Measurements from ENCODE around the gene PILRB.
A peak's percentile ranks its signal among the peaks of the same experiment; 100 is the strongest.
"Not testable (repeated sequence)": the region's sequence is repeated elsewhere in the genome, so short reads cannot be mapped to it uniquely, and the experiment has no call there.

PILRB gene

DNA sequence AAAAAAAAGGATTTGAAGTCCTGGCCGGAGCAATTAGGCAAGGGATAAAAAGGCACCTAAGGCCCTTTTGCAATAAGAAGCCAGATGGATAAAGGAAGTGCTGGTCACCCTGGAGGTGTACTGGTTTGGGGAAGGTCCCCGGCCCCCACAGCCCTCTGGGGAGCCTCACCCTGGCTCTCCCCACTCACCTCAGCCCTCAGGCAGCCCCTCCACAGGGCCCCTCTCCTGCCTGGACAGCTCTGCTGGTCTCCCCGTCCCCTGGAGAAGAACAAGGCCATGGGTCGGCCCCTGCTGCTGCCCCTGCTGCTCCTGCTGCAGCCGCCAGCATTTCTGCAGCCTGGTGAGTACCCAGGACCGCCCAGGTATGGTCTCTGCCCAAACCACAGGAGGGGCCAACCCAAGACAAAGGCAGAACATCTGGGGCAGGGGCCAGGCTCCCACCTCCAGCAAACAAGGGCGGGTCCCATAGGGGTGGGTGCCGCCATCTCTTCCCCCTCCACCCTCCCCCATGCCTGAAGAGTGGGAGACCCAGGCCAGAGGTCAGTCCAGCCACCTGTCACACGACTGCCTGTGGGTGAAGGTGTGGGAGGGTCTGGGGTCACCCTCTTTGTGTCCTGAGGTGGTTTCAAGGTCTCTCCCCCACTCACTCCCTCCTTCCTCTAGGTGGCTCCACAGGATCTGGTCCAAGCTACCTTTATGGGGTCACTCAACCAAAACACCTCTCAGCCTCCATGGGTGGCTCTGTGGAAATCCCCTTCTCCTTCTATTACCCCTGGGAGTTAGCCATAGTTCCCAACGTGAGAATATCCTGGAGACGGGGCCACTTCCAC lies at the start of gene PILRB:
Gene PILRB (plus strand): TSS at position 91 of the 830 bp plus-strand sequence. CDS start 186 bp downstream, at position 277.
- no peak for DNase-seq
- in situ Hi-C loops (cut with HindIII; ENCODE audit: low pct_ligation_motif_present, low pct_unique_long_range_greater_than_20kb, low sequenced_read_pairs), result no loop called here

GRCh38 chr7:100318329-100318728 lies 39.6 kb upstream of the PILRB start:
- in situ Hi-C loops (cut with HindIII; ENCODE audit: low pct_ligation_motif_present, low pct_unique_long_range_greater_than_20kb, low sequenced_read_pairs); DNase-seq: not testable (repeated sequence)

GRCh38 chr7:100321648-100322047 lies 36.3 kb upstream of the PILRB start:
- in situ Hi-C loops (cut with HindIII; ENCODE audit: low pct_ligation_motif_present, low pct_unique_long_range_greater_than_20kb, low sequenced_read_pairs); DNase-seq: not testable (repeated sequence)

DNA sequence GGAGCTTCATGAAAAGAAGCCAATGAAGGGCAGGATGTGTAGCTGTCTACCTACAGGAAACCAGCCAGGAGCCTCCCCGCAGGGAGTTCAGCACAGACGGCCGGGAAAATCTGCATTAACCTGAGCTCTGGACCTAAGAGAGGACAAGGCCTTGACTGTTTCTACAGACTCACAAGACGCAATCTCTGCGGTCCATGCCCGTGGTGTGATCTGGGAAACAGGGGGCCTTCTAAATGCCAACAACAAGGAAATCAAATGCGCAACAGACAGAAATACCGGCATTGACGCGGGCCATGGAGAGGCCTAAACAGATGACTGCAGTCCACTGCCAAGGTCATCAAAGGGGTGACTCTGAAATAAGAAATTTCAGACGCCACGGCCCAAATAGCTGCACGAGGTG lies 33.7 kb upstream of the PILRB start:
- in situ Hi-C loops (cut with HindIII; ENCODE audit: low pct_ligation_motif_present, low pct_unique_long_range_greater_than_20kb, low sequenced_read_pairs); DNase-seq: not testable (repeated sequence)

- DNase-seq; in situ Hi-C loops (cut with HindIII; ENCODE audit: low pct_ligation_motif_present, low pct_unique_long_range_greater_than_20kb, low sequenced_read_pairs): not testable (repeated sequence)
These were observed 32.2 kb upstream of the PILRB start for GRCh38 chr7:100325671-100326070.

DNA sequence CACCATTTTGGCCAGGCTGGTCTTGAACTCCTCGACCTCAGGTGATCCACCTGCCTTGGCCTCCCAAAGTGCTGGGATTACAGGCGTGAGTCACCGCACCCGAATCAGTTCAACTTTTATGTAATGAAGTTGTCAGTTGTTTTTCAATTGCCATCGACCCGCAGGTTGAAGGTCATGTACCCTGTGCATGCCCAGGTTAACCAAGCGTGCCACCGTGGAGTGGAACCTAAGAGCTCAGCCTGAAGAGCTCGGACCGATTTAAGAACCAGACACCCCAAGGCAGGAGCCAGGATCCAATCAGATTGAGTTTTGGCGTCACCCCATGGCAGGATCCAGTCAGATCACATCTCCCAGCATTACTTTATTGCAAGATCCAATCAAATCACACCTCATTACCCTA lies 31.0 kb upstream of the PILRB start:
- DNase-seq; in situ Hi-C loops (cut with HindIII; ENCODE audit: low pct_ligation_motif_present, low pct_unique_long_range_greater_than_20kb, low sequenced_read_pairs): not testable (repeated sequence)

DNA sequence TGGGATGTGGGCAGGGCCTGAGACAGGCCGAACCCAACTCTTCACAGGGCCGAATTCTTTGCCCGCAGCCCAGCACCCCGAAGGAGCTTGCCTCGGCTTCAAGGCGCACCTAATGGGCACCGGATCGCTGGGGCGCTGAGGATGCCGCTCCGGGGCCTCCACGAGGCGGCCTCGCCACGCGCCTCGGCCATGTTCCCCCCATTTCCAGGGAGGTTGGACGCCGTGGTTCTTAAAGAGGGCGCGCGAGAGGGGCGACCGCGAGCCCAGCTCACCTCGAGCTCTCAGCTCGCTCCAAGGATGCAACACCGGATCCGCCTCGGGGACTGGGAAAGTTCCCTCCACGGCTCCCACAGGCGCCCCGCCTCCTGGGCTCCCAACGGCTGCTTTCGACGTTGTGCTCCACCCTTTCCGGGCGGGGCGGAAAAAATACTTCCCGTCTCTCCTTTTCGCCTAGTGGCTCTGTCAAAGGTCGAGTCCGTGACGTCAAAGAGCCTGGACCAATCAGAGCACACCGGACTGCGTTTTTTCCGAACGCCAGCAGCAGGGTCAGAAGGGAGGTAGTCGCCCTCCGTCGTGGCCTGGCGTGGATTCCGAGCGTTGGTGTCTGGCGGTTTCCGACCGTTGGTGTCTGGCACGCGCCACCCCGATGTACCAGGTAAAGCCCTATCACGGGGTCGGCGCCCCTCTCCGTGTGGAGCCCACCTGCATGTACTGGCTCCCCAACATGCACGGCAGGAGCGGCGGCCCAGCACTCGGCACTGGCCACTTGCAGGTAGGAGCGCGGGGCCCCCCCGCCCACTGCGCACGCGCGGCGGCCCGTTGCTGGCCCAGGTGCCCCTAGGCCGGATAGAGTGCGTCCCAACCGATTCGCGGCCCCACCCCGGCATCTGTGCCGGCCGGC lies 22.1 kb upstream of the PILRB start:
- in situ Hi-C loops (cut with HindIII; ENCODE audit: low pct_ligation_motif_present, low pct_unique_long_range_greater_than_20kb, low sequenced_read_pairs), result not testable (repeated sequence)

GRCh38 chr7:100338083-100338696 lies 19.7 kb upstream of the PILRB start:
- in situ Hi-C loops (cut with HindIII; ENCODE audit: low pct_ligation_motif_present, low pct_unique_long_range_greater_than_20kb, low sequenced_read_pairs), result not testable (repeated sequence)
- DNase-seq, result peak; percentile 95

More for the DNA sequence above, 22.1 kb upstream of the PILRB start:
- peak; percentile 96 for DNase-seq

DNA sequence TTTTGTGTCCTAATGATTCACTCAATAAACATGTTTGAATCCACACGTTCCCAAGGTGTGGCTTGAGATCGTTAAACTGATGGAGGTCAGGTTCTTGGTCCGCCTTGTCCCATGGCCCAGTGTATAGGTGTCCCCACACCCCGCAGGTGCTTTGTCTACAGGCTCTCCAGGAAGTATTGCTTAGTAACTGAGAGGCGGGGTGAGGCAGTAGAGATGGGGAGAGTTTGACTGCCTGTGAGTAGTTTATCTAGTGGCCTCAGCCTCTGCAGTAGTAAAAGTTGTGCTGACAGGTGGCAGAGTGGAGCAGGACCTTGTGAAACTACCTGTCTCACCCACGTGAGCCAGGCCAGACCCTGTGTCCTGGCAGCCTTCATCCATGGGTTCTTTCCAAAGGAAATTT lies 16.6 kb upstream of the PILRB start:
- DNase-seq; in situ Hi-C loops (cut with HindIII; ENCODE audit: low pct_ligation_motif_present, low pct_unique_long_range_greater_than_20kb, low sequenced_read_pairs): not testable (repeated sequence)

DNA sequence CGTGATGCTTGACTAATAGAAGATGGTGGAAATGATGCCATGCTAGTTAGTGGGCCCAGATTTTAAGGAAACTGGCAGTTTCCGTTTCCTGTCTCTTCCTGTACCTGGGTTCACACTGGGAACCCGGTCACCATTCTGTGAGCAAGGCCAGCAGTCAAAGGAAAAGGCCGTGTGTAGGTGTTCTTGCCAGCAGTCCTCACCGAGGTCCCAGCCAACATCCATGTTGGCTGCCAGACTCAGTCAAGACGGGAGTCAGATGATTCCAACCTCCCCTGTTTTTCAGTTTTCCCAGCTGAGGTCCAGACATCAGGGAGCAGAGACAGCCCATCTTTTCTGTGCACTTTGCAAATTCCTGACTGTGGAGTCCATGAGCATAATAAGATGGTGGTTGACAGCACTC lies 15.2 kb upstream of the PILRB start:
- no peak for DNase-seq
- in situ Hi-C loops (cut with HindIII; ENCODE audit: low pct_ligation_motif_present, low pct_unique_long_range_greater_than_20kb, low sequenced_read_pairs), result no loop called here

DNA sequence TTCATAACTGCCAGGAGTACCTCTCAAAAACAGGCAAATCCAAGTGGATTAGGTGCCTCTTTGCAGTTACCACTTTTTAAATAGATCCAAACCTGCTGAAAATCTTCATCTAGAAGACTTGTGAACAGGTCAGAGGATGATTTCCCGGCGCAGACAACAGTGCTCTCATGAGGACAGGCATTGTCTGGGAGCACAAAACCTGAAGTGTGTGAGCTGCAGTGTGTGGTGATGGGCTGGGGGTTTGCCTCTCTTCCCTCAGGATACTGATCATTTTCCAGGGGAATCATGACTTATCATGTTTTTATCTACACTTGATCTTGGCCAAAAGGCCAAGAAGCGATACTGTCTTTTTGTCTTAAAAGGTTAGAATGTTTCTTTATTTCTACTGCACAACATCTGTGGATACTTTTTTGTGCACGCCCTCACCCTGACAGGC lies 13.8 kb upstream of the PILRB start:
- DNase-seq; in situ Hi-C loops (cut with HindIII; ENCODE audit: low pct_ligation_motif_present, low pct_unique_long_range_greater_than_20kb, low sequenced_read_pairs): not testable (repeated sequence)

- peak; percentile 77 for DNase-seq
- in situ Hi-C loops (cut with HindIII; ENCODE audit: low pct_ligation_motif_present, low pct_unique_long_range_greater_than_20kb, low sequenced_read_pairs), result not testable (repeated sequence)
These were observed 13.2 kb upstream of the PILRB start for GRCh38 chr7:100344560-100345287.

DNA sequence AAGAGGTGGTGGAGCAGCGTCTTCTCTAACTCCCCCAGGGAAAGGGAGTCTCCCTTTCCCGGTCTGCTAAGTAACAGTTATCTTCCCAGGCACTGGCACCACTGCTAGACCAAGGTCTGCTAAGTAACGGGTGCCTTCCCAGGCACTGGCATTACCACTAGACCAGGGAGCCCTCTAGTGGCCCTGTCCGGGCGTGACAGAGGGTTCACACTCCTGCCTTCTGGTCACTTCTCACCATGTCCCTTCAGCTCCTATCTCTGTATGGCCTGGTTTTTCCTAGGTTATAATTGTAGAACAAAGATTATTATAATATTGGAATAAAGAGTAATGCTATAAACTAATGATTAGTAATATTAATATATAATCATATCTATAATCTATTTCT lies 12.6 kb upstream of the PILRB start:
- DNase-seq, result peak; percentile 74

DNA sequence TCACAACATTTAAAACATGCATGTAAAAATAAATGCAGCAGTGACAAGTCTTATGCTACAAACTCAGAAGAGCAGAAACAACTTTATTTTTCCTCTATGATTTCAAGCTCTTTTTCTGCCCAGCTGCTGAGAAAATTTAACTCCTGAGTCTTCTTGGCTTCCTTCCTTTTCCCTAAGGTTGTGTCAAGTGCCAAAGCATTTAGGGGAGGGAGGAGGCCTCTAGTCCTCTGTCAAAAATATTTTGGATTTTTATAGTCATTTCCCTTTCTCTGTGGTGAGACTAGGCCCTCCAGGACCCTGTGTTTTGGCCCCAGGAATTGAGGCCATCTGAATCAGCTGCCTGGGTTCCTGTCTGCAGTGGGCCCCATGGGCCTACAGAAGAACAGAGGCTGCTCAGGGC lies 11.0 kb upstream of the PILRB start:
- DNase-seq, result no peak
- in situ Hi-C loops (cut with HindIII; ENCODE audit: low pct_ligation_motif_present, low pct_unique_long_range_greater_than_20kb, low sequenced_read_pairs), result no loop called here

More for the DNA sequence above, 12.6 kb upstream of the PILRB start:
- in situ Hi-C loops (cut with HindIII; ENCODE audit: low pct_ligation_motif_present, low pct_unique_long_range_greater_than_20kb, low sequenced_read_pairs), result not testable (repeated sequence)

DNA sequence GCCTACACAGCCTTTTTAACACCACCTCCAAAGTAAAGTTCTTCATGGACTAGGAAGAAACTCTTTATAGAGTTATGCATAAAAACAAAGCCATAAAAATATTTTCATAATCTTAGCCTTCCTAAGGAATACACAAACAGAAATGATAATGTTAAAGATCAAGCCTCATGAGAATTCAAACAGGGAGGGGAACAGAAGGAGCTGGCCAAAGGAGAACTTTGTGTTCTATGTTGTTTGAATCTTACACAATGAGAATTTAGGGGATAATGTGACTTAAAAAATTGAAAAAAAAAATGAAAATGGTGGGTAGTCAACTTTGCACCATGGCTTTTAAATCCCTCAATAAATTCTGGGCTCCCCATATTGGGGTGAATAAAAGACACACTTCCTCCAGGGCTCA lies 9.1 kb upstream of the PILRB start:
- in situ Hi-C loops (cut with HindIII; ENCODE audit: low pct_ligation_motif_present, low pct_unique_long_range_greater_than_20kb, low sequenced_read_pairs), result no loop called here
- no peak for DNase-seq

DNA sequence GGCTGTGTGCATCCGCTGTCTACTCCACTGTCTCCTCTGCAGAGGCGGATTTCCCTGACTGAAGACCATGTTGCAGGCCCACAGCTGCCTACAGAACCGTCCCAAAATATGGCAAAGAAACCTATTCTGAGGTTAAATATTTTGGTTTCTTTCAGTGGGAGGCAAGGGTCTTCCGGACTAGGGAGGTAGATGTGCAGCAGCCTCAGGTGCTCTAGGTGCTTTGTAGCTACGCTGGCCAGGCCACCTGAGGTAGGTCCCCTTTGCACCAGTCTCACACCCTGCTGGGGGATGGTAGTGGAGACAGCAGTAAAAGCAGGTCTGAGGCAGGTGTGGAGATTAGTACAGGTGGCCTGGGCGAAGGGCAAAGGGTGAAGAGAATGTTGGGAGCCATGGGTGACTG lies 8.2 kb upstream of the PILRB start:
- no peak for DNase-seq
- in situ Hi-C loops (cut with HindIII; ENCODE audit: low pct_ligation_motif_present, low pct_unique_long_range_greater_than_20kb, low sequenced_read_pairs), result no loop called here

DNA sequence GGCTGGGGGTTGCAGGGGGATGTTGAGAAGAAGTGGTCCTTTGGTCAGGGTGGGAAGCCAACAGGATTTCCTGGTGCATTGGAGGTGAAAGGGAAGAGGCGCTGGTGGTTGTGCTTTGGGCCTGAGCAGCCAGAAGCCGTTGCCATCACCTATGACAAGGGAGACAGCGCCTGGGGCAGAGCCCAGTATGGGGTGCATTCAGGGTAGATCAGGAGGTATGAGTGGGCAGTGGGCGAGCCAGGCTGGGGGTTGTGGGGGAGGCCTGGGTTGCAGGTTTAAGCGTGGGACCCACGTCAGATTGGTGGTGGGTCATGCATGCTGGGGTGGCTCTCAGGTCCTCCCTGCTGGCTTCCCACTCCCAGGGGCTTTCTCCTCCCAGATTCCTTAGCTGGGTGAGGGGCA lies 6.3 kb upstream of the PILRB start:
- in situ Hi-C loops (cut with HindIII; ENCODE audit: low pct_ligation_motif_present, low pct_unique_long_range_greater_than_20kb, low sequenced_read_pairs), result no loop called here
- no peak for DNase-seq

DNA sequence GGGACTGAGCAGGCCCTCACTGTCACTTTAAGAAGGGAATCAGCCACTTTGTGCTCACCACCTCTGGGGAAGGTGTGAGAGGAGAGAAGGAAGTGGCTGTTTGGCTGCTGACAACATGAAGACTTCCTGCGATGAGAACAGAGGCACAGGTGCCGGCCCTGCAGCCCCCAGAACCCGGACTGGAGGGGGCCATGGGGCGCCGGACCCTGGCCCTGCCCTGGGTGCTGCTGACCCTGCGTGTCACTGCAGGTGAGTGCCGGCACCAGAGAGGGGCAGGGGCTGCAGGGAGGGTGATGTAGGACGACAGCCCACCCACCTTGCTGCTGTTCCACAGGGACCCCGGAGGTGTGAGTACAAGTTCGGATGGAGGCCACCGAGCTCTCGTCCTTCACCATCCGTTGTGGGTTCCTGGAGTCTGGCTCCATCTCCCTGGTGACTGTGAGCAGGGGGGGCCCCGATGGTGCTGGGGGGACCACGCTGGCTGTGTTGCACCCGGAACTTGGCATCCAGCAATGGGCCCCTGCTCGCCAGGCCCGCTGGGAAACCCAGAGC lies 5.6 kb upstream of the PILRB start:
- DNase-seq; in situ Hi-C loops (cut with HindIII; ENCODE audit: low pct_ligation_motif_present, low pct_unique_long_range_greater_than_20kb, low sequenced_read_pairs): not testable (repeated sequence)
